Mesodermal cell (in vitro differentiated cells): ENCODE measurements around the gene CENATAC.
"Not testable (repeated sequence)": the region's sequence is repeated elsewhere in the genome, so short reads cannot be mapped to it uniquely, and the experiment has no call there.

Experiments used
- H3K27ac ChIP-seq: 2 replicates; pipeline ENCODE4 v1.7.0; 2013; ENCODE audit warnings: mild to moderate bottlenecking, low read depth, low read length, moderate library complexity; ENCODE audit not compliant: severe bottlenecking
- H3K36me3 ChIP-seq: 2 replicates; pipeline ENCODE4 v1.7.1; 2013; ENCODE audit warnings: mild to moderate bottlenecking, low read length, moderate library complexity; ENCODE audit not compliant: control insufficient read depth, insufficient read depth
- H3K4me1 ChIP-seq: one replicate; pipeline ENCODE4 v1.7.1; 2013; ENCODE audit warnings: mild to moderate bottlenecking, low read length; ENCODE audit not compliant: insufficient read depth, control insufficient read depth, poor library complexity, severe bottlenecking
- H3K4me3 ChIP-seq: 2 replicates; pipeline ENCODE4 v1.7.0; 2013; ENCODE audit warnings: low read length, control low read depth, mild to moderate bottlenecking; ENCODE audit not compliant: insufficient read depth, poor library complexity, severe bottlenecking; ENCODE audit errors: extremely low read depth
- H3K9me3 ChIP-seq: 2 replicates; pipeline ENCODE4 v1.7.1; 2013; ENCODE audit warnings: mild to moderate bottlenecking, low read length, moderate library complexity; ENCODE audit not compliant: control insufficient read depth
- WGBS, 2 experiments: methylation state at CpG; one replicate each; pipeline ENCODE4 v1.1.5; 2013; ENCODE audit warnings: missing lambda C conversion rate in 2 of 2; ENCODE audit not compliant: insufficient coverage in 2 of 2; 5-methylcytosine and 5-hydroxymethylcytosine counted together

CENATAC gene

DNA sequence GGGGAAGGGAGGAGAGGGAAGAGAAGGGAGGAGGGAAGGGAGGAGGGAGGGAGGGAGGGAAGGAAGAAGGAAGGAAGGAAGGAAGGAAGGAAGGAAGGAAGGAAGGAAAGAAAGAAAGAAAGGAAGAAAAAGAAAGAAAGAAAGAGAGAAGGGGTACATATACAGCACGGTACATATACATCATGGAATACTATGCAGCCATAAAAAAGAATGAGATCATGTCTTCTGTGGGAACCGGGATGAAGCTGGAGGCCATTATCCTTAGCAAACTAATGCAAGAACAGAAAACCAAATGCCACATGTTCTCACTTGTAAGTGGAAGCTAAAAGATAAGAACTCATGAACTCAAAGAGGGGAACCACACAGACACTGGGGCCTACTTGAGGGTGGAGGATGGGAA lies 28.4 kb upstream of the CENATAC start:
- WGBS, 2 experiments = 100% methylated on average over 1 of the region's 2 CpGs
- H3K4me3 ChIP-seq, H3K27ac ChIP-seq, H3K9me3 ChIP-seq, H3K4me1 ChIP-seq, H3K36me3 ChIP-seq: not testable (repeated sequence)

GRCh38 chr11:118971646-118972045 lies 26.3 kb upstream of the CENATAC start, which contains the start of gene FOXR1:
FOXR1 (plus strand) TSS chr11:118971761; CDS start chr11:118971932, 171 bp downstream.
- H3K4me1 ChIP-seq = no peaks in the 10 kb centered on the region
- no peaks in the 10 kb centered on the region for H3K36me3 ChIP-seq
- no peak within 1 kb of the TSS for H3K4me3 ChIP-seq
- no peak within 1 kb of the TSS for H3K27ac ChIP-seq
- H3K9me3 ChIP-seq = no peaks in the 10 kb centered on the region
- WGBS, 2 experiments = 95 to 96% methylated on average over 25 to 26 of the region's 33 CpGs

DNA sequence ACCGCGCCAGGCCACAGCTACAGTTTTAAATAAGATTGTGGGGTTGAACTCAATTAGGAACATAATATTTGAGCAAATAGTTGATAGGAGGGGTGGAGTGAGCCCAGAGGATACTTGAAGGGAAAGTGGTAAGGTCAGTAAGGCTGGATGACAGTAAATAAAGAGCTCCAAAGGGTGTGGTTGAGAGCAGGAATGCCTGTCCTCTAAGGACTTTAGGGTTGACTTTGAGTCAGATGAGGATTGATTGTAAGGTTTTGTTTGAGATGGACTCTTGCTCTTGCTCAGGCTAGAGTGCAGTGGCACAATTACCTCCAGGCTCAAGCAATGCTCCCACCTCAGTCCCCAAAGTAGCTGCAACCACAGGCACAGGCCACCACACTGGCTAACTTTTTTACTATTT lies 24.0 kb upstream of the CENATAC start:
- no peak overlapping the region for H3K27ac ChIP-seq
- H3K4me1 ChIP-seq = no peaks in the 10 kb centered on the region
- no peaks in the 10 kb centered on the region for H3K36me3 ChIP-seq
- 55 to 94% methylated on average over 2 of the region's 2 CpGs for WGBS, 2 experiments
- H3K4me3 ChIP-seq = no peak overlapping the region
- no peaks in the 10 kb centered on the region for H3K9me3 ChIP-seq

DNA sequence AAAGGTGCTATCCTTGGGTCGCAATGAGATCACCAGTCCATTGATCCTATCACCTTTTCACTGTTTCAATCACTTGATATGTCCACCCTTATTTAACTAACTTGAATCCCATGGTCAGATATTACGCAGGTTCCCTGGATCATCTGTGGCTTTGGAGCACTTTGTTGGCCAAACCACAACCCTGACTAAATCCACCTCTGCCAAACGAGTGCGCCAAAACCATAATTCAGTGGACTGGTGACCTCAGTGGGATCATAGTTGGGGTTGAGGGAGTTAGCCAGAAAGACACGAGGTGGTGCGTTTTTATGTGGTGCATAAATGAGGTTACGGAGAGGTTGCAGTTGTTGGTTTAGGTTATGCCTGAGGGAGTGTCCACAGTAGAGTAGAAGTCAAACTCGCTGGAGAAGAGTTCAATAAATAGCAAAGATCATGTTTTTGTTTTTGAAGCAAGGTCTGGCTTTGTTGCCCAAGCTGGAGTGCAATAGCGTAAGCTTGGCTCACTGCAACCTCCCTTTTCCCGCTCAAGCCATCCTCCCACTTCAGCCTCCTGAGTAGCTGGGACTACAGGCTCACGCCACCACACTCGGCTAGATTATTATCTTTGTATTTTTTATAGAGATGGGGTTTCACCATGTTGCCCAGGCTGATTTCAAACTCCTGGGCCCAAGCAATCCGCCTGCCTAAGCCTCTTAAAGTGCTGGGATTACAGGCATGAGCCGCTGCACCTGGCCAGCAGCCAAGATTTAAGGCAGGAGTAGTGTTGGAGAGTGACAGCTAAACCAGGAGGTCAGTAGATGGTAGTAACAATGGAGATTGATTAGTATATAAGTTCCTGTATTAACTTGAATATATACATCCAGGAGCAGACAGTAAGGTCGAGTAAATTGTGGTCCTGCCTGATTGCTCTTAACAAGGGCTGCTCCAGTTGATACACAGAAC lies 21.9 kb upstream of the CENATAC start:
- no peaks in the 10 kb centered on the region for H3K9me3 ChIP-seq
- 92 to 94% methylated on average over 11 to 12 of the region's 15 CpGs for WGBS, 2 experiments
- H3K4me3 ChIP-seq = no peak overlapping the region
- no peaks in the 10 kb centered on the region for H3K4me1 ChIP-seq
- H3K36me3 ChIP-seq = no peaks in the 10 kb centered on the region
- no peak overlapping the region for H3K27ac ChIP-seq

DNA sequence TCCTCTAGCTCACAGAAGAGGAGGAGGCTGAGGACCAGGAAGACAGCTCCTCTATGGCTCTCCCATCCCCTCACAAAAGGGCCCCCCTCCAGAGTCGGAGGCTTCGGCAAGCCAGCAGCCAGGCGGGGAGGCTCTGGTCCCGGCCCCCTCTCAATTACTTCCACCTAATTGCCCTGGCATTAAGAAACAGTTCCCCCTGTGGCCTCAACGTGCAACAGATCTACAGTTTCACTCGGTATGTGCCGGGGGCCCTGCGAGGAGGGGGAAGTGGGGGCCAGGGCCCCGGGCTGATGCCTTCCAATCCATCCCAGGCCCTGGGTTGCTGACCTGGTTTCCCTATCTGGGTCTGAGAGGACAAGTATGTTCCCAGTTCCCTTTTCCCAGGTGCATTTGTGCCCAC lies 18.5 kb upstream of the CENATAC start:
- no peak overlapping the region for H3K4me3 ChIP-seq
- H3K36me3 ChIP-seq = no peaks in the 10 kb centered on the region
- no peaks in the 10 kb centered on the region for H3K9me3 ChIP-seq
- H3K27ac ChIP-seq = no peak overlapping the region
- H3K4me1 ChIP-seq = no peaks in the 10 kb centered on the region
- WGBS, 2 experiments = 53 to 62% methylated on average over 7 to 8 of the region's 9 CpGs

DNA sequence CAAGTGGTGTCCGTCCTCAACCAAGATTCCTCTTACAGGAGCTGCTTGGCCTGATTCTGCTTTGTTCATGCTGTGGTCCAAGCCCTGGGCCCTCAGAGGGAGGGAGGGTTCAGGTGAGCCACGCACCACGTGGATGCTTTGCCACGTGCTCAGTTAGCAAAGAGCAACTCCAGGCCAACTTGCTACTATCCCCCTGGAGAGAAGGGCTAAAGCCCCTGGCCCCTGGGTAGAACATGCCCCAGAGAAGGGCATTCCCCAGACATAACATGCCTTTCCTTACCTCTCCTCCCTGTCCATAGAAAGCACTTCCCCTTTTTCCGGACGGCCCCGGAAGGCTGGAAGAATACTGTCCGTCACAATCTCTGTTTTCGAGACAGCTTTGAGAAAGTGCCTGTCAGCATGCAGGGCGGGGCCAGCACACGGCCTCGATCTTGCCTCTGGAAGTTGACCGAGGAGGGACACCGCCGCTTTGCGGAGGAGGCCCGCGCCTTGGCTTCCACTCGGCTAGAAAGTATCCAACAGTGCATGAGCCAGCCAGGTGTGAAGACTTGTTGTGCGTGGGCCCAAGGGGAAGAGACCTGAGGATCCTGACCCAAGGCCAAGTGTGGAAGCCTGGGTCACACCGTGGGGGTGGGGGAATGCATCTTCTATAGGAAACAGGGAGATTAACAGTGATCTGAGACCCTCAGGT lies 17.6 kb upstream of the CENATAC start:
- no peaks in the 10 kb centered on the region for H3K36me3 ChIP-seq
- WGBS, 2 experiments = 57 to 68% methylated on average over 18 of the region's 21 CpGs
- H3K4me3 ChIP-seq = no peak overlapping the region
- H3K27ac ChIP-seq = no peak overlapping the region
- H3K9me3 ChIP-seq = no peaks in the 10 kb centered on the region
- no peaks in the 10 kb centered on the region for H3K4me1 ChIP-seq

DNA sequence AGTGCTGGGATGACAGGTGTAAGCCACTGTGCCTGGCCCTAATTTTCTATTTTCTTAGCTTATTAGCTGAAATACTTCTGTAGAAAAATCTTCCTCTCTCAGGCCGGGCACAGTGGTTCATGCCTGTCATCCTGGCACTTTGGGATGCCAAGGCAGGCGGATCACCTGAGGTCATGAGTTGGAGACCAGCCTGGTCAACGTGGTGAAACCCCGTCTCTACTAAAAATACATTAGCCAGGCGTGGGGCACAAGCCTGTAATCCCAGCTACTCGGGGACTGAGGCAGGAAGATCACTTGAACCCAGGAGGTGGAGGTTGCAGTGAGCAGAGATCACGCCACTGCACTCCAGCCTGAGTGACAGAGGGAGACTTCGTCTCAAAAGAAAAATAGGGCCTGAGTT lies 13.6 kb upstream of the CENATAC start:
- not testable (repeated sequence) for H3K4me3 ChIP-seq, H3K4me1 ChIP-seq, H3K9me3 ChIP-seq, H3K36me3 ChIP-seq, H3K27ac ChIP-seq
- WGBS, 2 experiments = 86 to 88% methylated on average over 8 of the region's 8 CpGs

DNA sequence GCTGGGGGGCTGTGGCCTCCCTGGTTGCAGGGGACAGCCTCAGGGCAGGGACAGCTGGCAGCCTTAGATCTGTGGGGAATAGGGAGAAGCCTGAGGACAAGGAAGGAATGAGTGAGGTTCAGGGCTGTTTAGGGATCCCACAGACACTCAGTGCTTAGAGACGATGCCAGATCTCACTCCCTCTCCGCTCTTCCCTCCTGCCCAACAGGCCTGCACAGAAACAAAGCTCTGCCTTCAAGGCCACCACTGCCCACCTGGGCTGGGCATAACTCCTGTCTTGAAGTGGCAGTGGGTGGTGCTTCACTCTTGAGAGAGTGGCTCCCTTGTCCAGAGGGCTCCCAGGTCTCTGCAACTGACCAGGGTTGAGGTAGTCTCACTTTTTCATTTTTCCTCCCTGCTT lies 13.1 kb upstream of the CENATAC start:
- H3K4me3 ChIP-seq = no peak overlapping the region
- WGBS, 2 experiments = 76 to 100% methylated on average over 2 of the region's 2 CpGs
- no peaks in the 10 kb centered on the region for H3K4me1 ChIP-seq
- no peaks in the 10 kb centered on the region for H3K9me3 ChIP-seq
- no peaks in the 10 kb centered on the region for H3K36me3 ChIP-seq
- no peak overlapping the region for H3K27ac ChIP-seq

DNA sequence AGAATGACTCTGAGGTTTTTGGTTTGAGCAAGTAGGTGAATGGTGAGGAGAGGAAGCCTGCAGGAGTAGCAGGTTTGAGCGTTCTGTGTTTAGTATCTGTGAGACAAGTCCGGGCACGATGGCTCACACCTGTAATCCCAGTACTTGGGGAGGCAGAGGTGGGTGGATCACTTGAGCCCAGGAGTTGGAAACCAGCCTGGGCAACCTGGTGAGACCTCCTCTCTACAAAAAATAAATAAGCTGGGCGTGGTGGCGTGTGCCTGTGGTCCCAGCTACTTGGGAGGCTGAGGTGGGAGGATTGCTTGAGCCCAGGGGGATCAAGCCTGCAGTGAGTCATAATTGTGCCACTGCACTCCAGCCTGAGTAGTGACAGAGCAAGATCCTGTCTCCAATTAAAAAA lies 9.7 kb upstream of the CENATAC start:
- H3K9me3 ChIP-seq = peaks cover 5% of the 10 kb centered on the region
- H3K27ac ChIP-seq = no peak overlapping the region
- H3K36me3 ChIP-seq = no peaks in the 10 kb centered on the region
- H3K4me1 ChIP-seq = no peaks in the 10 kb centered on the region
- H3K4me3 ChIP-seq = no peak overlapping the region
- 100% methylated on average over 3 to 4 of the region's 5 CpGs for WGBS, 2 experiments

DNA sequence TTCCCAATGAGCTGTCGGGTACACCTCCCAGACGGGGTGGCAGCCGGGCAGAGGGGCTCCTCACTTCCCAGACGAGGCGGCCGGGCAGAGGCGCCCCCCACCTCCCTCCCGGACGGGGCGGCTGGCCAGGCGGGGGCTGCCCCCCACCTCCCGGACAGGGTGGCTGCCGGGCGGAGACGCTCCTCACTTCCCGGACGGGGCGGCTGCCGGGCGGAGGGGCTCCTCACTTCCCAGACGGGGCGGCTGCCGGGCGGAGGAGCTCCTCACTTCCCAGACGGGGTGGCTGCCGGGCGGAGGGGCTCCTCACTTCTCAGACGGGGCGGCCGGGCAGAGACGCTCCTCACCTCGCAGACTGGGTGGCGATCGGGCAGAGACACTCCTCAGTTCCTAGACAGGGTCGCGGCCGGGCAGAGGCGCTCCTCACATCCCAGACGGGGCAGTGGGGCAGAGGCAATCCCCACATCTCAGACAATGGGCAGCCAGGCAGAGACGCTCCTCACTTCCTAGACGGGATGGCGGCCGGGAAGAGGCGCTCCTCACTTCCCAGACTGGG lies 6.4 kb upstream of the CENATAC start:
- not testable (repeated sequence) for H3K4me1 ChIP-seq, H3K27ac ChIP-seq, H3K9me3 ChIP-seq, H3K4me3 ChIP-seq
- peaks cover 11% of the 10 kb centered on the region for H3K36me3 ChIP-seq
- WGBS, 2 experiments = 95 to 99% methylated on average over 17 to 21 of the region's 44 CpGs
